LNCAP (cell line): Measurements from ENCODE around the gene RHOH.

ENCODE experiments used
- TF ChIP-seq, protein P1 (sequence below): fragments of 450-650 bp; IDR thresholded peaks from 2 replicates; pipeline ENCODE4 v1.5.1; 2017; ENCODE audit warnings: mild to moderate bottlenecking

The RHOH gene

DNA sequence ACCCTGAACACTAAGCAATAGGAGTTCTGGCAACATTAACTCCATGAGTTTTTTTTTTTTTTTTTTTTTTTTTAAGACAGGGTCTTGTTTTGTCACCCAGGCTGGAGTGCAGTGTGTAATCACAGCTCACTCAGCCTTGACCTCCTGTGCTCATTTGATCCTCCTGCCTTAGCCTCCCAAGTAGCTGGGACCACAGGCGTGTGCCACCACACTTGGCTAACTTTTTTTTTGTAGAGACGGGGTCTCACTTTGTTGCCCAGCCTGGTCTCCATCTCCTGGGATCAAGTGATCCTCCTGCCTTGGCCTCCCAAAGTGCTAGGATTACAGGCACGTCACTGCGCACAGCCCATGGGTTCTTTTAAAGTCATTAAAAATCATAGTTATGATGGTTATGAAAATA lies 5.1 kb downstream of the RHOH start:
- TF ChIP-seq, protein P1, sequence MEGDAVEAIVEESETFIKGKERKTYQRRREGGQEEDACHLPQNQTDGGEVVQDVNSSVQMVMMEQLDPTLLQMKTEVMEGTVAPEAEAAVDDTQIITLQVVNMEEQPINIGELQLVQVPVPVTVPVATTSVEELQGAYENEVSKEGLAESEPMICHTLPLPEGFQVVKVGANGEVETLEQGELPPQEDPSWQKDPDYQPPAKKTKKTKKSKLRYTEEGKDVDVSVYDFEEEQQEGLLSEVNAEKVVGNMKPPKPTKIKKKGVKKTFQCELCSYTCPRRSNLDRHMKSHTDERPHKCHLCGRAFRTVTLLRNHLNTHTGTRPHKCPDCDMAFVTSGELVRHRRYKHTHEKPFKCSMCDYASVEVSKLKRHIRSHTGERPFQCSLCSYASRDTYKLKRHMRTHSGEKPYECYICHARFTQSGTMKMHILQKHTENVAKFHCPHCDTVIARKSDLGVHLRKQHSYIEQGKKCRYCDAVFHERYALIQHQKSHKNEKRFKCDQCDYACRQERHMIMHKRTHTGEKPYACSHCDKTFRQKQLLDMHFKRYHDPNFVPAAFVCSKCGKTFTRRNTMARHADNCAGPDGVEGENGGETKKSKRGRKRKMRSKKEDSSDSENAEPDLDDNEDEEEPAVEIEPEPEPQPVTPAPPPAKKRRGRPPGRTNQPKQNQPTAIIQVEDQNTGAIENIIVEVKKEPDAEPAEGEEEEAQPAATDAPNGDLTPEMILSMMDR = no peak

DNA sequence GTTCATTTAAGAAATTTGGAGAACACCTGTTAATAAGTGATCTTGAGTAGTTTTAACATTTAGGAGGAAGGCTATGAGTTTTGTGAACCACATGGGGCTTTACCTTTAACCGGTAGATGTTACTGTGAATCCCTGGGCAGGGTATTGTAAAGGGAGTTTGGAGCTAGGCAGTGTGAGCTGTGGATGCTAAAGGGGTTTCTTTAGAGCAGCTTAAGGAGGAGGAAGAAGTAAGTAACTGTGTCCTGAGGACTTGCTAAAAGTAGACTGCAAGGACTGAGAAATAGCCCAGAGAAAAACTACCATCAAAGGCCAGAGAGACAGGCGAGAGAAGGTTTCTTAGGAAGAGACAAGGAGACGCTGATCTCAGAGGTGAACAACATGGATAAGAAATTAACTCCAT lies 5.6 kb downstream of the RHOH start:
- TF ChIP-seq, protein P1 = no peak

DNA sequence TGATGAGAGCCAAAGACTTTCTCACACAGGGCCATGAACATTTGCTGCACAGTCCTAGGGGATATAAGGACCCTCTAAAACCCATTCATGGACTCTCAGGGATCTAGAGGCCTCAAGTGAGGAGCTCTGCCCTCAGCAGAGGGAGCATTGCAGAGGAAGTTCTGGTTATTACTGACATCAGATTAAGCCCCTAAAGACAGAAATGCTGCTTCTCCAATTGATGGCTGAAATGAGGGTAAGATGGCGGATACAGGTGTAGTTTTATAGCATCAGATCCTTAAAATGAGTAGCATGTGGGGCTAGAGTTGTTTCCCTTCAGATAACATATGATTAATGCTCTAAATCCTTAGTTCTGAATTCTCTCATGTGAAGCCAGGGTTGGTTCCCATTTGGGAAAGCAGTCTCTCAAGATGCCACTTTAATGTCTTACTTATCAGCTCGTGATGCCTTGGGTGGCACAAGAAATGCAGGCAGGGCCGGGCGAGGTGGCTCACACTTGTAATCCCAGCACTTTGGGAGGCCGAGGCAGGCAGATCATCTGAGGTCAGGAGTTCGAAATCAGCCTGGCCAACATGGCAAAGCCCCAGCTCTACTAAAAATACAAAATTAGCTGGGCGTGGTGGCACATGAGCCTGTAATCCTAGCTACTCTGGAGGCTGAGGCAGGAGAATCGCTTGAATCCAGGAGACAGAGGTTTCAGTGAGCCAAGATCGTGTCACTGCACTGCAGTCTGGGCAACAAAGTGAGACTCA lies 7.9 kb downstream of the RHOH start:
- TF ChIP-seq, protein P1 = no peak

DNA sequence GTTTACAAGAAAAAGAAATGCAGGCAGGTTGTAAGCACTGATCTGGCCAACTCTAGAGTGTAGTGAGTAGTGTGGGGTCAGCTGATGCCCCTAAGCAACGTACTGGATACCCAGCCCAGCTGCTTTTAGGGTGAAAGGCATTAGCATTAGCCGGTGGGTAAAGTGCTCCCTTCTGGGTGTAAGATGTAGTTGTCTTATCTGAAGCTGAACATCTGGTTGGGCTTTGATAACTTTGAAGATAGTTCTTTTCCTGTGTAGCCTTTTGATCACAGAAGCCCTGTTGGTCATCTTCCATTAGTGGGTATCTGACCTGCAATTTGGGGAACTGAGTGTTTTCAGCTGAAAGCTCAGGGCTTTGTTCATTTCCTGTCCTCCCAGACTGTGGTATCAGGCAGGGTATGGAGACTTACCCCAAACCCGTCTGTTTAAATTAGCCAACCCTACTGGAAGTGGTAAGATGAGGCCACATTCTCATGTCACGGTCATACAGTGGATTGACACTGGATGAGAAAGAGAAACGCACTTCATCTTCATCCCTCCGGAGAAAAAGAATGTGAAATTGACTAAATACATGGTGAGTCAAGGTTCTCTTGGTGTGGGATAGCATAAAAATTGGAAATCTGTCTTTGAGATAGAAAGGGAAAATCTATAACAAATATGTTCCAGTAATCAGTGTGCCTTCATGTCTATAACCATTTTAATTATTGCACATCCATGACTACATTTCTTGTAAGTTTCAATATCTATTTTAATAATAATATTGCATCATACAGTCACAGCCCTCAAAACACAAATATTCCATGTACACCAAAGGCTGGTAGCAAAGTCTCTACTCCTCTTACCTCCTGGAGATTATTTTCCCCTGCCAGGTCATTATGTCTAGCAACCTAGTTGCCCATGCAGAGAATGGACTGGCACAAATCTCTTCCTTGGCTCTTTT lies 8.7 kb downstream of the RHOH start:
- TF ChIP-seq, protein P1 = no peak

DNA sequence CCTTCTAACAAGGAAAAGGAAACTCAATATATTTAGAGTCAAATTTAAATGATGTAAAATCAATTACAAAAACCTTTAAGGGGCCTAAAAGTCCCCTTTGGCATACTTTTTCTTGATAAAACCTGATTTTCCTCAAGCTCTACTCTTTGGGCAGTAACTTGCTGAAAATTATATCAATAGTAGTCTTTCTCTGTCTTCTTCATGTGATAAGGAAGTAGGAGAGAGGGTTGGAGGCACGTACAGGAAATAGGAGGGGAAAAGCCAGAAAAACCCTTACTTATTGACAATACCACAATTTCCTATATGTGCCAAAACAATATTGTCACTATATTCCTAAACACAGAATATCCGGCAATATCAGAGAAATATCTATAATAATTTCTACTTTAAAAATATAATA lies 9.6 kb downstream of the RHOH start:
- TF ChIP-seq, protein P1 = no peak

DNA sequence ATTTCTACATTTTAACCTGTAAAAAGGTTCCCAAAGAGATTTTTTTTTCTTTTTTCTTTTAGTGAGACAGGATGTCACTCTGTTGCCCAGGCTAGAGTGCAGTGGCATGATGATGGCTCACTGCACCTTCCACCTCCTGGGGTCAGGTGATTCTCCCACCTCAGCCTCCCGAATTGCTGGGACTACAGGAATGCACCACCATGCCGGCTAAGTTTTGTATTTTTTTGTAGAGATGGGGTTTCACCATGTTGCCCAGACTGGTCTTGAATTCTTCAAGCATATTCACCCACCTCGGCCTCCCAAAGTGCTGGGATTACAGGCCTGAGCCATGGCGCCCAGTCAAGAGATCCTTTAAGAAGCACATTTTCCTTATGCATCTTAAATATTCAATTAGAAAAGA lies 12.6 kb downstream of the RHOH start:
- TF ChIP-seq, protein P1 = no peak

DNA sequence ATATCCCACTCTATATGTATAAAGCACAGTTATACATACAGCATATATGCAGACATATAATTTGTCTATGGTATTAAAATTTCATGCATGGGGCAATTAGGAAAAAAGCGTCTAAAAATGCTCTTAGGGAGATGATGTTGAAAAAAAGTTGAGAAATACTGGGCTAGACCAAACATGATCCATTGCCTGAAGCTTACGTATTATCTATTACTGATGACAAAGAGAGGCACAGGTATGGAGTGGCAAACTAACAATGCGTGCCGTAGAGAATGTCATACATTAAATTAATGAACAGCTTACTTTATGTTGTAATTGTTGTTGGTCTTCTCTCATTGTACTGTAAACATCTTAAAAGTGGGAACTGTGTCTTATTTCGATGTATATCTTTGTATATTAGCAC lies 13.9 kb downstream of the RHOH start:
- TF ChIP-seq, protein P1 = no peak
